Naive B cell (primary cell): ENCODE measurements around the gene KDM2A. TPM values are rescaled to one million over a fixed set of nuclear protein-coding genes. Genes with fewer than 3 reads are reported as not detected.

Experiments used
- ATAC-seq, 2 donors: fragments of 150-1000 bp; cut with Tn5 transposase; 2 replicates each; pipeline ENCODE4 v1.10.0; 2021; ENCODE audit warnings: low read depth in 2 of 2, mild to moderate bottlenecking in 2 of 2, moderate library complexity in 2 of 2
- DNase-seq: peaks from one replicate; pipeline ENCODE4 v3.0.0; 2022
- H3K27ac Mint-ChIP-seq, 6 donors: one replicate each; pipeline ENCODE4 v1.8.0; 2020 to 2022; ENCODE audit warnings: mild to moderate bottlenecking in 6 of 6, mixed read lengths in 6 of 6, moderate library complexity in 5 of 6, inconsistent platforms in 2 of 6
- H3K27me3 Mint-ChIP-seq, 3 donors: one replicate each; pipeline ENCODE4 v1.8.0; 2021 to 2022; ENCODE audit warnings: mixed read lengths in 3 of 3, mild to moderate bottlenecking in 1 of 3
- H3K36me3 Mint-ChIP-seq, 2 donors: one replicate each; pipeline ENCODE4 v1.8.0; 2020 to 2022; ENCODE audit warnings: mixed read lengths in 2 of 2, inconsistent platforms in 1 of 2, mild to moderate bottlenecking in 1 of 2
- H3K4me1 Mint-ChIP-seq, 3 donors: one replicate each; pipeline ENCODE4 v1.8.0; 2020 to 2022; ENCODE audit warnings: mixed read lengths in 3 of 3, inconsistent platforms in 1 of 3, mild to moderate bottlenecking in 1 of 3, moderate library complexity in 1 of 3
- H3K4me3 Mint-ChIP-seq, 8 donors: one replicate each; pipeline ENCODE4 v1.8.0; 2020 to 2022; ENCODE audit warnings: mild to moderate bottlenecking in 8 of 8, mixed read lengths in 8 of 8, moderate library complexity in 8 of 8, inconsistent platforms in 2 of 8
- H3K9me3 Mint-ChIP-seq, 7 donors: one replicate each; pipeline ENCODE4 v1.8.0; 2020 to 2022; ENCODE audit warnings: mixed read lengths in 7 of 7, mild to moderate bottlenecking in 5 of 7, inconsistent platforms in 2 of 7, moderate library complexity in 1 of 7
- polyA plus RNA-seq, 6 donors: library from polyadenylated mRNA; unstranded; fragments of 300-500 nt; fragmentation: Illumina TruSeq; gene quantifications; one replicate each; pipeline ENCODE4 v1.2.3, GENCODE V29; 2021; ENCODE audit warnings: low read depth in 6 of 6

KDM2A gene
- polyA plus RNA-seq = 10 to 100 TPM in 5 of 6 donors, 1 to 10 TPM in 1; 3.6 to 26.3 (median 14.9) TPM

GRCh38 chr11:67118801-67119584, at the start of gene KDM2A:
Gene KDM2A (plus strand): TSS chr11:67119263. CDS start chr11:67121317, 2,054 bp downstream.
- DNase-seq = peak; percentile 97
- Mint-ChIP-seq H3K36me3 (no peaks in the 10 kb centered on the region), H3K27ac (peak within 1 kb of the TSS; percentile 87 to 99 (median 96)), H3K9me3 (no peaks in the 10 kb centered on the region), H3K4me3 (peak within 1 kb of the TSS; percentile 90 to 100 (median 96)), H3K4me1 (peaks cover 24 to 32% (median 31%) of the 10 kb centered on the region in 3 donors), H3K27me3 (no peaks in the 10 kb centered on the region)
- ATAC-seq = peak; percentile 74 to 76

DNA sequence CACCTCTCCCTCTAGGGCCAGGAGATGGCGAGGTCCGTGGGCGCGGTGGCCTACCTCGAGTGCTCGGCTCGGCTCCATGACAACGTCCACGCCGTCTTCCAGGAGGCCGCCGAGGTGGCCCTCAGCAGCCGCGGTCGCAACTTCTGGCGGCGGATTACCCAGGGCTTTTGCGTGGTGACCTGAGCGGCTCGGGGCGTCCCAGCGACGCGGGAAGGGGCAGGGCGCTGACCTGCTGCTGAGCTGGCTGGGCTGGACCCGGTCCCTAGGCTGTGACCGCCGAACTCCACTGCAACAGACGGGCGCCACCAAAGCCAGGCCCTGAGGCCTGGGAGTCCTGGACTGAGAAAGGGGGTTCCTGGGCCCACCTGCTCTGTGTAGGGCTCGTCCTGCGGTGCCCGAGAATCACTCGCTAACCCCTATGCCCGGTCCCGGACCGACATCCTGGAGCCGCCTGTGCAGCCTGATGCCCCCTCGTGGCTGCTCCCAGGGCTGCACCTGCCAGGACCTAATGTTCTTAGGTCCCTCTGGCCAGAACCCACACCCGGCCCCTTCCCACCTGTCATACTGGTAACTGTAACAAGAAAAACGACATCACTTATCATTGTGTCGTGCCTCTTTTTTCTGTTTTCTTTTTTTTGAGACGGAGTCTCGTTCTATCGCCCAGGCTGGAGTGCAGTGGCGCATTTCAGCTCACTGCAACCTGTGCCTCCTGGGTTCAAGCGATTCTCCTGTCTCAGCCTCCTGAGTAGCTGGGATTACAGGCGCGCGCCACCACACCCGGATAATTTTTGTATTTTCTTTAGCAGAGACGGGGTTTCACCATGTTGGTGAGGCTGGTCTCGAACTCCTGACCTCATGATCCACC, 47.4 kb upstream of the KDM2A start:
- H3K27me3 Mint-ChIP-seq = peaks cover 4 to 36% (median 22%) of the 10 kb centered on the region in 3 donors
- ATAC-seq (peak; percentile 77 to 79), DNase-seq (peak; percentile 44)
- no peaks in the 10 kb centered on the region for H3K9me3 Mint-ChIP-seq
- H3K36me3 Mint-ChIP-seq = no peaks in the 10 kb centered on the region
- peaks cover under 1 to 11% (median 4%) of the 10 kb centered on the region in 3 donors for H3K4me1 Mint-ChIP-seq
- peak overlapping the region in 6 of 8 donors; percentile 37 to 75 (median 51) for H3K4me3 Mint-ChIP-seq
- H3K27ac Mint-ChIP-seq = peak overlapping the region in 1 of 6 donors; percentile 21

DNA sequence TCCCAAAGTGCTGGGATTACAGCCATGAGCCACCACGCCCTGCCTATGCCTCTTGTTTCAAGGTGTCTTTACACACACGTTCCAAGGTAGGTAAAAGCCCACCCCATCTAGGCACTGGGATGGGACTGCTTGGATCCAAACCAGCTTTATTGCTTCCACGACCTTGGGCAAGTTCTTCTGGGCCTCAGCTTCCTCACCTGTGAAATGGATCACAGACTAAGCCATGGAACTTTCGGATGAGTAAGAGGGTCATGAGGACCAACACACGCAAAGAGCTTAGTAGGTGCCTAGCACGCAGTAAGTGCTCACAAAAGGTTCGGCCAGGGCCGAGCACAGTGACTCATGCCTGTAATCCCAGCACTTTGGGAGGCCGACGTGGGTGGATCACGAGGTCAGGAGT, 46.8 kb upstream of the KDM2A start:
- Mint-ChIP-seq H3K36me3 (no peaks in the 10 kb centered on the region), H3K27me3 (peaks cover 4 to 40% (median 22%) of the 10 kb centered on the region in 3 donors), H3K4me3 (no peak overlapping the region), H3K9me3 (no peaks in the 10 kb centered on the region), H3K27ac (no peak overlapping the region), H3K4me1 (peaks cover 5 to 11% (median 7%) of the 10 kb centered on the region in 3 donors)
- ATAC-seq = no peak
- no peak for DNase-seq

DNA sequence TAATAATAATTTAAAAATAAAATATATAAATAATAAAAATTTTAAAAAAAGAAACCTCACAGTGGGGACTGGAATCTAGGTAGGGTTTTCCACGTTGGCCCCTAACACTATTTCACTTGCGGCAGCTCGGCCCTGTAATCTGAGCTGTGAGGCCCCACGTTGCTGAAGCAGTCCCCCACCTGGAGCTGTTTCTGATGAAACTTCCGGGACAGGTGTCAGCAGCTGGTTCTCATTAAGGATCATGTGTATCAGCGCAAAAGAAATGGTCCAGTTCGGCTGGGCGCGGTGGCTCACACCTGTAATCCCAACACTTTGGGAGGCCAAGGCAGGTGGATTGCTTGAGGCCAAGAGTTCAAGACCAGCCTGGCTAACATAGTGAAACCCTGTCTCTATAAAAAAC, 45.2 kb upstream of the KDM2A start:
- DNase-seq (no peak), ATAC-seq (no peak)
- no peaks in the 10 kb centered on the region for H3K36me3 Mint-ChIP-seq
- H3K27ac Mint-ChIP-seq = no peak overlapping the region
- H3K27me3 Mint-ChIP-seq = peaks cover 4 to 36% (median 14%) of the 10 kb centered on the region in 3 donors
- H3K9me3 Mint-ChIP-seq = no peaks in the 10 kb centered on the region
- H3K4me1 Mint-ChIP-seq = peaks cover 7 to 11% (median 7%) of the 10 kb centered on the region in 3 donors
- no peak overlapping the region for H3K4me3 Mint-ChIP-seq

- Mint-ChIP-seq H3K4me1 (peaks cover 6 to 7% (median 7%) of the 10 kb centered on the region in 3 donors), H3K4me3 (no peak overlapping the region), H3K27ac (no peak overlapping the region), H3K36me3 (no peaks in the 10 kb centered on the region), H3K9me3 (no peaks in the 10 kb centered on the region), H3K27me3 (peaks cover 4 to 26% (median 14%) of the 10 kb centered on the region in 3 donors)
- no peak for DNase-seq
- ATAC-seq = no peak
Observed at GRCh38 chr11:67076202-67076601, 42.9 kb upstream of the KDM2A start.

GRCh38 chr11:67079065-67079705, 39.9 kb upstream of the KDM2A start:
- H3K9me3 Mint-ChIP-seq = no peaks in the 10 kb centered on the region
- peaks cover 13 to 20% (median 15%) of the 10 kb centered on the region in 3 donors for H3K4me1 Mint-ChIP-seq
- ATAC-seq (no peak), DNase-seq (no peak)
- no peaks in the 10 kb centered on the region for H3K36me3 Mint-ChIP-seq
- no peak overlapping the region for H3K27ac Mint-ChIP-seq
- H3K27me3 Mint-ChIP-seq = peaks cover 4 to 17% (median 15%) of the 10 kb centered on the region in 3 donors
- H3K4me3 Mint-ChIP-seq = no peak overlapping the region

DNA sequence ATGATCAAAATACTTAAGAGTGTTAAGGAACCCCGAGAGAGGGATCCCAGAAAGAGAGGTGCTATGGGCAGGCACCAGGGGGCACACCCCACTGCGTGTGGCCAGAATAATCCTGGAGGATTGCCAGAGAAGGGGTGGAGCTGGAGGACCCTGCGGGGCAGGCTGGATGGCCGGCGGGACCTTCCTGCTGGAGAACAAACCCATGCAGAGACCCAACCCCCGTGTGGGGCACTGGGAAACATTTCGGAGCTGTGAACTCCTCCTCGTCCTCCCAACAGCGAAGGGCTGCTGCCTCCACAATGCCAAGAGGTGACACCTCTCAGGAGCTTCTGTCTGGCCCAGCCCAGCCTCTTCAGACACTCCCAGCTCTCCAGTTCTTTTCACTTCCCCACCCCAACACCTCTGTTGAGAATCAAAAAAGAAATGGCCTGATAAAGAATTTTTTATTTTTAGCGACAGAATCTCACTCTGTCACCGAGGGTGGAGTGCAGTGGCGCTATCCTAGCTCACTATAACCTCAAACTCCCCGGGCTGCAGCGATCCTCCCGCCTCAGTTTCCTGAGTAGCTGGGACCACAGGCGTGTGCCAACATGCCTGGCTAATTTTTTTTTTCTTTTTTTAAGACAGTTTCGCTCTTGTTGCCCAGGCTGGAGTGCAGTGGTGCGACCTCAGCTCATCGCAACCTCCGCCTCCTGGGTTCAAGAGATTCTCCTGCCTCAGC, 36.8 kb upstream of the KDM2A start:
- H3K4me1 Mint-ChIP-seq = peaks cover 13 to 15% (median 14%) of the 10 kb centered on the region in 3 donors
- H3K9me3 Mint-ChIP-seq = no peaks in the 10 kb centered on the region
- peaks cover 0 to 8% (median 5%) of the 10 kb centered on the region in 3 donors for H3K27me3 Mint-ChIP-seq
- no peaks in the 10 kb centered on the region for H3K36me3 Mint-ChIP-seq
- ATAC-seq (peak; percentile 22 to 31), DNase-seq (no peak)
- H3K27ac Mint-ChIP-seq = peak overlapping the region in 2 of 6 donors; percentile 14 to 81
- peak overlapping the region in 7 of 8 donors; percentile 7 to 81 (median 71) for H3K4me3 Mint-ChIP-seq

DNA sequence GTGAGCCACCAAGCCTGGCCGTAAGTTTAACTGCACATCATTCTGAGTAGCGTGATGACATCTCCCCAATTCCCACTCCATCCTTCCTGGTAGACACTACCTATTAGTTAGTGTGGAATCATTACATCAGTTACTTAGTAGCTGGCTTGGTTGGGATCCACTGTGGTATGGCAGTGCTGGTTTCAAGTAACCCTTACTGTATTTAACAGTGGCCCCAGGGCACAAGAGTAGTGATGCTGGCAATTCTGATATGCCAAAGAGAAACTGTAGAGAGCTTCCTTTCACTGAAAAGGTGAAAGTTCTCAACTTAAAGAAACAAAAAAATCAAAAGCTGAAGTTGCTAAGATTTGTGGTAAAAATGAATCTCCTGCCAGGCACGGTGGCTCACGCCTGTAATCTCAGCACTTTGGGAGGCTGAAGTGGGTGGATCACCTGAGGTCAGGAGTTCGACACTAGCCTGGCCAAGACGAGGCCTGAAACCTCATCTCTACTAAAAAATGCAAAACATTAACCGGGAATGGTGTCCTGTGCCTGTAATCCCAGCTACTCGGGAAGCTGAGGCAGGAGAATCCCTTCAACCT, 35.2 kb upstream of the KDM2A start:
- no peak overlapping the region for H3K27ac Mint-ChIP-seq
- H3K4me3 Mint-ChIP-seq = no peak overlapping the region
- ATAC-seq = no peak
- H3K27me3 Mint-ChIP-seq = peaks cover 0 to 8% (median 0%) of the 10 kb centered on the region in 3 donors
- no peaks in the 10 kb centered on the region for H3K9me3 Mint-ChIP-seq
- no peaks in the 10 kb centered on the region for H3K36me3 Mint-ChIP-seq
- DNase-seq = no peak
- peaks cover 13% of the 10 kb centered on the region in 3 donors for H3K4me1 Mint-ChIP-seq

GRCh38 chr11:67085617-67086016, 33.4 kb upstream of the KDM2A start:
- Mint-ChIP-seq H3K27me3 (peaks cover 0 to 8% (median 0%) of the 10 kb centered on the region in 3 donors), H3K9me3 (no peaks in the 10 kb centered on the region), H3K36me3 (no peaks in the 10 kb centered on the region), H3K27ac (no peak overlapping the region), H3K4me1 (peaks cover 13% of the 10 kb centered on the region in 3 donors), H3K4me3 (no peak overlapping the region)
- DNase-seq (no peak), ATAC-seq (no peak)

DNA sequence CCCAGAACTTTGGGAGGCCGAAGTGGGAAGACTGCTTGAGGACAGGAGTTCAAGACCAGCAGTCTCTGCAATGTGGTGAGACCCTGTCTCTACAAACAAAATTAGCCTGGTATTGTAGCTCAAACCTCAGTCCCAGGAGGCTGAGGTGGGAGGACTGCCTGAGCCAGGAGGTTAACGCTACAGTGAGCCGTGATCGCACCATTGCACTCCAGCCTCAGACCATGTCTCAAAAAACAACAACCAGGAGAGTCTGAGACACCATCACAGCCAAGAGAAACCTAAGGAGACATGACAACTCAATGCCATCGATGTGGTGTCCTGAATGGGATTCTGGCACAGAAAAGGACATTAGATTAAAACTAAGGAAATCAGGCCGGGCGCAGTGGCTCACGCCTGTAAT, 28.3 kb upstream of the KDM2A start:
- no peak for DNase-seq
- H3K27ac Mint-ChIP-seq = no peak overlapping the region
- no peaks in the 10 kb centered on the region for H3K9me3 Mint-ChIP-seq
- H3K4me1 Mint-ChIP-seq = no peaks in the 10 kb centered on the region
- H3K4me3 Mint-ChIP-seq = no peak overlapping the region
- no peak for ATAC-seq
- no peaks in the 10 kb centered on the region for H3K36me3 Mint-ChIP-seq
- H3K27me3 Mint-ChIP-seq = peaks cover 0 to 6% (median 0%) of the 10 kb centered on the region in 3 donors

GRCh38 chr11:67095214-67095507, 23.9 kb upstream of the KDM2A start:
- ATAC-seq (no peak), DNase-seq (no peak)
- peaks cover 6 to 12% (median 10%) of the 10 kb centered on the region in 3 donors for H3K4me1 Mint-ChIP-seq
- H3K9me3 Mint-ChIP-seq = no peaks in the 10 kb centered on the region
- no peak overlapping the region for H3K27ac Mint-ChIP-seq
- no peak overlapping the region for H3K4me3 Mint-ChIP-seq
- no peaks in the 10 kb centered on the region for H3K36me3 Mint-ChIP-seq
- H3K27me3 Mint-ChIP-seq = peaks cover 0 to 6% (median 0%) of the 10 kb centered on the region in 3 donors

DNA sequence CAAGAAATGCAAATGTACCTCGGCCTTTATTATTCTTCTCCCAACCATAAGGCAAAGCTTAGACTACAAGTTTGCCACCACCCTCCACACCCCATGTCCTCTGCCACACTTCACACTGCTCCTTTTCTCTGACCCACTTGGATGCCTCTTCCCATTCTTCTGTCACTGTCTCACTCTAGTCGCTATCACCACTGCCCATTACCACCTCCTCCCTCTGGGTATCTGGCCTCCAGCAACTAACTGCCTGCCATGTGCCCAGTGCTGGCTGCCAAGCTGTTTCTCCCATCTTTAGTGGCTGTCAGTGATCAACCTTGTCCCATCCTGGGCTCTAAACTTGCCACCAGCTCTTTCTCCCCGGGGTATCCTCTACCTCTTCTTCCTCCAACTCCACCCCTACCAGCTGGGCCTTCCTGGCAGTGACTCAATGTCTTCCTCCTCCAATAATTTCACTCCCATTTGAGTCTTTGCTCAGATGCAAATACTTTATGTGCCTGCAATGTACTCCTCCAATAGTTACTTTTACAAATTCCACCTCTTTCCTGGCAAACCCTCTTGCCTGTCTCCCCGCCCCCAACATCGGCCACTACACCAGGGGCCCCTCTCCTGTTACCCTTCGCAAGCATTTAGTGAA, 20.1 kb upstream of the KDM2A start:
- Mint-ChIP-seq H3K27me3 (no peaks in the 10 kb centered on the region), H3K27ac (no peak overlapping the region), H3K4me3 (no peak overlapping the region), H3K36me3 (no peaks in the 10 kb centered on the region), H3K9me3 (peaks cover 0 to 2% (median 0%) of the 10 kb centered on the region in 7 donors), H3K4me1 (peaks cover 7 to 17% (median 12%) of the 10 kb centered on the region in 3 donors)
- no peak for DNase-seq
- no peak for ATAC-seq
